Activated B cell treated with CpG ODN at 0.5 μM for 24 hours (primary cell): ENCODE results near the gene CBFB. TPM values are rescaled to one million over a fixed set of nuclear protein-coding genes. Genes with fewer than 3 reads are reported as not detected.

Source experiments
- ATAC-seq: fragments of 200-7000 bp; cut with Tn5 transposase; one replicate; pipeline ENCODE4 v1.10.0; 2021; ENCODE audit warnings: low read depth, mild to moderate bottlenecking, moderate library complexity
- CTCF ChIA-PET: fragments of 350-600 bp; sonication (Branson Sonifier 250); formaldehyde crosslinking; loops from one replicate; lab custom pipeline; 2021; ENCODE audit warnings: antibody characterized with exemption; lab: Charles Lee
- POLR2A ChIA-PET: fragments of 350-600 bp; sonication (Branson Sonifier 250); formaldehyde crosslinking; loops from one replicate; lab custom pipeline; 2021; ENCODE audit warnings: antibody characterized with exemption; lab: Charles Lee
- DNase-seq: peaks from one replicate; pipeline ENCODE4 v3.0.0; 2022
- H3K27ac Mint-ChIP-seq: one replicate; pipeline ENCODE4 v1.8.0; 2020; ENCODE audit warnings: mixed read lengths
- H3K27me3 Mint-ChIP-seq: one replicate; pipeline ENCODE4 v1.8.0; 2021; ENCODE audit warnings: mixed read lengths
- H3K36me3 Mint-ChIP-seq: one replicate; pipeline ENCODE4 v1.8.0; 2021; ENCODE audit warnings: low read depth, mixed read lengths
- H3K4me1 Mint-ChIP-seq: one replicate; pipeline ENCODE4 v1.8.0; 2021; ENCODE audit warnings: mixed read lengths
- H3K4me3 Mint-ChIP-seq: one replicate; pipeline ENCODE4 v1.8.0; 2020; ENCODE audit warnings: mild to moderate bottlenecking, mixed read lengths
- H3K9me3 Mint-ChIP-seq: one replicate; pipeline ENCODE4 v1.8.0; 2020; ENCODE audit warnings: mixed read lengths
- CTCF ChIP-seq: fragments of 200-600 bp; IDR thresholded peaks from one replicate; pipeline ENCODE4 v1.8.0; 2022; ENCODE audit warnings: antibody characterized with exemption, mild to moderate bottlenecking
- intact Hi-C: fragments of 100-400 bp; cut with micrococcal nuclease; formaldehyde crosslinking; loops from one replicate; pipeline ENCODE4 v1.15.1; 2024
- total RNA-seq: library from RNA; stranded (reverse); gene quantifications from 2 replicates; pipeline ENCODE4 v1.2.3, GENCODE V29; 2022

Gene CBFB
- total RNA-seq, 1 donor from 2014 or later = 66.6 TPM

- Mint-ChIP-seq H3K36me3 (peaks cover 54% of the 10 kb centered on the region), H3K9me3 (no peaks in the 10 kb centered on the region), H3K4me1 (no peaks in the 10 kb centered on the region), H3K4me3 (no peak overlapping the region), H3K27ac (no peak overlapping the region), H3K27me3 (no peaks in the 10 kb centered on the region)
- intact Hi-C loops = no loop called here
- DNase-seq (no peak), ATAC-seq (no peak)
- TF ChIP-seq CTCF = no peak
- CTCF ChIA-PET = no interaction called here
- POLR2A ChIA-PET = no interaction called here
Observed at GRCh38 chr16:67075331-67075730, 46.4 kb downstream of the CBFB start.

- Mint-ChIP-seq H3K4me1 (no peaks in the 10 kb centered on the region), H3K27me3 (no peaks in the 10 kb centered on the region), H3K36me3 (peaks cover 43% of the 10 kb centered on the region), H3K4me3 (no peak overlapping the region), H3K9me3 (no peaks in the 10 kb centered on the region), H3K27ac (no peak overlapping the region)
- DNase-seq (no peak), ATAC-seq (no peak)
- intact Hi-C loops = no loop called here
- POLR2A ChIA-PET = no interaction called here
- CTCF ChIA-PET = interaction anchor here (0.6 kb wide), 1 partner anchor 18 kb away, joined by 3 read pairs; no protein-coding TSS in a partner anchor
- TF ChIP-seq CTCF = no peak
Observed at GRCh38 chr16:67077871-67078270, 48.9 kb downstream of the CBFB start.

GRCh38 chr16:67082100-67082499 lies 53.2 kb downstream of the CBFB start:
- ChIA-PET POLR2A (no interaction called here), CTCF (interaction anchor here (0.7 kb wide), 1 partner anchor 144 kb away, joined by 3 read pairs; no protein-coding TSS in a partner anchor)
- no peak for TF ChIP-seq CTCF
- Mint-ChIP-seq H3K36me3 (peaks cover 38% of the 10 kb centered on the region), H3K27ac (no peak overlapping the region), H3K9me3 (no peaks in the 10 kb centered on the region), H3K4me1 (peaks cover 5% of the 10 kb centered on the region), H3K27me3 (no peaks in the 10 kb centered on the region), H3K4me3 (no peak overlapping the region)
- intact Hi-C loops = no loop called here
- DNase-seq (no peak), ATAC-seq (no peak)

- Mint-ChIP-seq H3K36me3 (peaks cover 37% of the 10 kb centered on the region), H3K4me3 (no peak overlapping the region), H3K4me1 (peaks cover 5% of the 10 kb centered on the region), H3K27ac (no peak overlapping the region), H3K27me3 (no peaks in the 10 kb centered on the region), H3K9me3 (no peaks in the 10 kb centered on the region)
- ATAC-seq = no peak
- ChIA-PET POLR2A (no interaction called here), CTCF (interaction anchor here (0.6 to 0.9 kb wide), 3 partner anchors 33 to 144 kb away, joined by 3 read pairs; no protein-coding TSS in a partner anchor)
- intact Hi-C loops = no loop called here
- no peak for TF ChIP-seq CTCF
- DNase-seq = no peak
Observed at GRCh38 chr16:67082891-67083290, 53.9 kb downstream of the CBFB start.

- ATAC-seq (no peak), DNase-seq (no peak)
- Mint-ChIP-seq H3K27me3 (no peaks in the 10 kb centered on the region), H3K36me3 (peaks cover 40% of the 10 kb centered on the region), H3K4me1 (peaks cover 5% of the 10 kb centered on the region), H3K4me3 (no peak overlapping the region), H3K27ac (no peak overlapping the region), H3K9me3 (no peaks in the 10 kb centered on the region)
- intact Hi-C loops = no loop called here
- no peak for TF ChIP-seq CTCF
- CTCF ChIA-PET = no interaction called here
- POLR2A ChIA-PET = interaction anchor here (0.5 kb wide), 1 partner anchor 53 kb away, joined by 5 read pairs; no protein-coding TSS in a partner anchor
Observed at GRCh38 chr16:67084345-67085028, 55.5 kb downstream of the CBFB start.
